HepG2 (cell line): ENCODE data around the gene MAN2B2. TPM values are rescaled to one million over a fixed set of nuclear protein-coding genes. Genes with fewer than 3 reads are reported as not detected.

Experiments
- CENPX ChIP-seq: sonication (generic); formaldehyde crosslinking; IDR thresholded peaks from 2 replicates; pipeline ENCODE4 v1.9.0; 2021; ENCODE audit warnings: mild to moderate bottlenecking, missing genetic modification reagents, moderate library complexity
- CHD2 ChIP-seq: IDR thresholded peaks from 2 replicates; pipeline ENCODE4 v1.6.1; 2011; ENCODE audit warnings: low read depth, low read length, improper control_type of control experiment
- FOXM1 ChIP-seq: sonication (generic); formaldehyde crosslinking; IDR thresholded peaks from 2 replicates; pipeline ENCODE4 v1.5.0; 2020; ENCODE audit warnings: missing genetic modification reagents
- HMGA1 ChIP-seq: sonication (generic); formaldehyde crosslinking; conservative IDR thresholded peaks from 2 replicates; pipeline ENCODE4 v1.4.0; 2020; ENCODE audit warnings: missing genetic modification reagents
- MLLT10 ChIP-seq: sonication (generic); formaldehyde crosslinking; IDR thresholded peaks from 2 replicates; pipeline ENCODE4 v1.4.0; 2020; ENCODE audit warnings: missing genetic modification reagents
- POLR2AphosphoS5 ChIP-seq: IDR thresholded peaks from 2 replicates; pipeline ENCODE4 v1.6.1; 2012; ENCODE audit warnings: low read depth, low read length
- RARA ChIP-seq: IDR thresholded peaks from 2 replicates; pipeline ENCODE4 v1.6.1; 2016; ENCODE audit warnings: missing genetic modification reagents, missing compliant biosample characterization
- SNAPC2 ChIP-seq: sonication (generic); formaldehyde crosslinking; IDR thresholded peaks from 2 replicates; pipeline ENCODE4 v1.8.1; 2022; ENCODE audit warnings: mild to moderate bottlenecking, missing genetic modification reagents
- SOX5 ChIP-seq: IDR thresholded peaks from 2 replicates; pipeline ENCODE4 v1.6.1; 2016; ENCODE audit warnings: borderline replicate concordance
- SRY ChIP-seq: sonication (generic); formaldehyde crosslinking; IDR thresholded peaks from 2 replicates; pipeline ENCODE4 v1.8.0; 2022; ENCODE audit warnings: mild to moderate bottlenecking, missing genetic modification reagents
- STAT5B ChIP-seq: sonication (generic); formaldehyde crosslinking; IDR thresholded peaks from 2 replicates; pipeline ENCODE4 v1.4.0; 2020; ENCODE audit warnings: missing genetic modification reagents
- TAF1 ChIP-seq: sonication (generic); formaldehyde crosslinking; IDR thresholded peaks from 2 replicates; pipeline ENCODE4 v1.4.0; 2020; ENCODE audit warnings: missing genetic modification reagents
- ZBTB7A ChIP-seq: sonication (generic); formaldehyde crosslinking; IDR thresholded peaks from 2 replicates; pipeline ENCODE4 v1.8.0; 2022; ENCODE audit warnings: mild to moderate bottlenecking, missing genetic modification reagents
- ZFY ChIP-seq: sonication (generic); formaldehyde crosslinking; IDR thresholded peaks from 2 replicates; pipeline ENCODE4 v1.4.0; 2020; ENCODE audit warnings: missing genetic modification reagents
- ZNF124 ChIP-seq: sonication (generic); formaldehyde crosslinking; IDR thresholded peaks from 2 replicates; pipeline ENCODE4 v1.4.0; 2020; ENCODE audit warnings: missing genetic modification reagents
- ZNF143 ChIP-seq: sonication (generic); formaldehyde crosslinking; IDR thresholded peaks from 2 replicates; pipeline ENCODE4 v1.4.0; 2020; ENCODE audit warnings: missing genetic modification reagents
- ZNF282 ChIP-seq: fragments of 450-650 bp; IDR thresholded peaks from 2 replicates; pipeline ENCODE4 v1.6.1; 2018; ENCODE audit not compliant: partially characterized antibody
- ZNF317 ChIP-seq: sonication (generic); formaldehyde crosslinking; IDR thresholded peaks from 2 replicates; pipeline ENCODE4 v1.5.0; 2020; ENCODE audit warnings: mild to moderate bottlenecking, missing genetic modification reagents
- ZNF335 ChIP-seq: sonication (generic); formaldehyde crosslinking; IDR thresholded peaks from 2 replicates; pipeline ENCODE4 v1.4.0; 2020; ENCODE audit warnings: missing genetic modification reagents
- ZNF432 ChIP-seq: sonication (generic); formaldehyde crosslinking; IDR thresholded peaks from 2 replicates; pipeline ENCODE4 v1.5.0; 2020; ENCODE audit warnings: missing genetic modification reagents, mild to moderate bottlenecking, borderline replicate concordance
- ZNF550 ChIP-seq: sonication (generic); formaldehyde crosslinking; IDR thresholded peaks from 2 replicates; pipeline ENCODE4 v1.4.0; 2020; ENCODE audit warnings: mild to moderate bottlenecking, missing genetic modification reagents, borderline replicate concordance
- ZNF572 ChIP-seq: sonication (generic); formaldehyde crosslinking; IDR thresholded peaks from 2 replicates; pipeline ENCODE4 v1.5.1; 2020; ENCODE audit warnings: mild to moderate bottlenecking, missing genetic modification reagents
- ZNF577 ChIP-seq: sonication (generic); formaldehyde crosslinking; IDR thresholded peaks from 2 replicates; pipeline ENCODE4 v1.4.0; 2020; ENCODE audit warnings: mild to moderate bottlenecking, low read depth, missing genetic modification reagents, borderline replicate concordance
- ZNF614 ChIP-seq: IDR thresholded peaks from 2 replicates; pipeline ENCODE4 v1.6.1; 2018; ENCODE audit warnings: missing biosample characterization, missing genetic modification reagents, inconsistent platforms, borderline replicate concordance
- ZNF7 ChIP-seq: IDR thresholded peaks from 2 replicates; pipeline ENCODE4 v1.6.1; 2016; ENCODE audit warnings: missing biosample characterization, missing genetic modification reagents
- ZNF792 ChIP-seq: IDR thresholded peaks from 2 replicates; pipeline ENCODE4 v1.6.1; 2016
- polyA plus RNA-seq, 8 experiments: library from polyadenylated mRNA; depleted of rRNA in 3 of 8; stranded (reverse) in 7 of 8; unstranded in 1 of 8; fragments of >200 nt; fragmentation: Illumina TruSeq in 4 of 8; extraction: Trizol in 4 of 8; gene quantifications; 2 replicates each; pipeline versions ENCODE4 v1.2.1 to v1.2.3, GENCODE V29; 2011 to 2016; ENCODE audit warnings: low read depth in 4 of 8, missing spikeins in 1 of 8, mixed read lengths in 1 of 8; ENCODE audit not compliant: insufficient read depth in 1 of 8
- total RNA-seq, 5 experiments: library from RNA; depleted of rRNA; stranded (reverse); fragments of >200 nt; fragmentation: Illumina TruSeq; extraction: Trizol; gene quantifications; 2 replicates each; pipeline ENCODE4 v1.2.3, GENCODE V29; 2016; ENCODE audit warnings: low read depth in 1 of 5
- TF ChIP-seq, protein P1 (sequence below): sonication (generic); formaldehyde crosslinking; IDR thresholded peaks from 2 replicates; pipeline ENCODE4 v1.4.0; 2020; ENCODE audit warnings: missing genetic modification reagents
- TF ChIP-seq, protein P2 (sequence below): sonication (generic); formaldehyde crosslinking; IDR thresholded peaks from 2 replicates; pipeline ENCODE4 v1.8.0; 2022; ENCODE audit warnings: missing genetic modification reagents, mild to moderate bottlenecking, inconsistent platforms, borderline replicate concordance

Gene MAN2B2
- total and polyA plus RNA-seq, 2 of the 13 experiments (the other 11 are each of a cell fraction or from before 2014, with no cell fraction given) = 4.8 to 5.4 TPM

DNA sequence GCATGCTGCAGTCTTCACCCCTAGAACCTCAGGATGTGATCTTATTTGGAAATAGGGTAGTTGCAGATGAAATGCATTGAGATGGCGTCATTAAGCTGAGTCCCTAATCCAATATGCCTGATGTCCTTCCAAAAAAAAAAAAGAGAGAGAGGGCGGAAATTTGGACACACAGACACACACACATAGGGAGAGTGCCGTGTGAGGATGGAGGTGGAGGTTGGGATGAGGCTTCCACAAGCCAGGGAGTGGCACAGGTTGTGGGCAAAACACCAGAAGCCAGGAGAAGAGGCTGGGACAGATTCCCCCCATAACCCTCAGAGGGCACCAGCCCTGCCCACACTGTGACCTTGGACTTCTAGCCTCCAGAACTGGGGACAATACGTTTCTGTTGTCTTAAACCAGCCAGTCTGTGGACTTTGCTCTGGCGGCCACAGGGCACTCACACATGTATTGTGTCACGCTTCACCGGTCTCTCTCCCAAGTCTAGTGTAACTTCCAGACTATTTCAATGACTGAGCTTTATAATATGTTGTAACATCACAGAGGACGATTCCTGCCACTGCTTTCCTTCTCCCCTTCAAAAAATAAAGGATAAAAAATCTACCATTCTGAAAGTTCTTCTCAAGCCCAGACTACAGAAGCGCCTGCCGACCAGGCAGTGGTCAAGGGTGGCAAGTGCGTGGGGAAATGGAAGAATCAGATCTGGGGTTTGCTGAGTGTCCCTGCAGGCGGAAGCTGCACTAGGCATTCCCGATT lies 35.8 kb upstream of the MAN2B2 start (continued):
- TF ChIP-seq ZNF143 (CRISPR knock-in tag) (no peak), POLR2AphosphoS5 (no peak), CENPX (CRISPR knock-in tag) (no peak), RARA (CRISPR knock-in tag) (peak; percentile 92), MLLT10 (CRISPR knock-in tag) (no peak), ZNF124 (CRISPR knock-in tag) (no peak), FOXM1 (CRISPR knock-in tag) (no peak), SOX5 (CRISPR knock-in tag) (peak; percentile 99), TAF1 (CRISPR knock-in tag) (no peak), ZNF432 (CRISPR knock-in tag) (no peak), SRY (no peak), CHD2 (no peak), ZNF282 (no peak), ZBTB7A (no peak), ZNF614 (peak; percentile 77; the same call in 1 of the 2 replicates), HMGA1 (no peak), STAT5B (CRISPR knock-in tag) (no peak), ZNF335 (no peak), ZNF792 (CRISPR knock-in tag) (0 out of 2 replicates have a peak, but pooled peaks have one; percentile 55), ZNF572 (CRISPR knock-in tag) (no peak), ZNF7 (CRISPR knock-in tag) (no peak), ZFY (CRISPR knock-in tag) (no peak), ZNF550 (no peak), ZNF317 (CRISPR knock-in tag) (0 out of 2 replicates have a peak, but pooled peaks have one; percentile 53), SNAPC2 (no peak), ZNF577 (CRISPR knock-in tag) (no peak)
- TF ChIP-seq, protein P1, sequence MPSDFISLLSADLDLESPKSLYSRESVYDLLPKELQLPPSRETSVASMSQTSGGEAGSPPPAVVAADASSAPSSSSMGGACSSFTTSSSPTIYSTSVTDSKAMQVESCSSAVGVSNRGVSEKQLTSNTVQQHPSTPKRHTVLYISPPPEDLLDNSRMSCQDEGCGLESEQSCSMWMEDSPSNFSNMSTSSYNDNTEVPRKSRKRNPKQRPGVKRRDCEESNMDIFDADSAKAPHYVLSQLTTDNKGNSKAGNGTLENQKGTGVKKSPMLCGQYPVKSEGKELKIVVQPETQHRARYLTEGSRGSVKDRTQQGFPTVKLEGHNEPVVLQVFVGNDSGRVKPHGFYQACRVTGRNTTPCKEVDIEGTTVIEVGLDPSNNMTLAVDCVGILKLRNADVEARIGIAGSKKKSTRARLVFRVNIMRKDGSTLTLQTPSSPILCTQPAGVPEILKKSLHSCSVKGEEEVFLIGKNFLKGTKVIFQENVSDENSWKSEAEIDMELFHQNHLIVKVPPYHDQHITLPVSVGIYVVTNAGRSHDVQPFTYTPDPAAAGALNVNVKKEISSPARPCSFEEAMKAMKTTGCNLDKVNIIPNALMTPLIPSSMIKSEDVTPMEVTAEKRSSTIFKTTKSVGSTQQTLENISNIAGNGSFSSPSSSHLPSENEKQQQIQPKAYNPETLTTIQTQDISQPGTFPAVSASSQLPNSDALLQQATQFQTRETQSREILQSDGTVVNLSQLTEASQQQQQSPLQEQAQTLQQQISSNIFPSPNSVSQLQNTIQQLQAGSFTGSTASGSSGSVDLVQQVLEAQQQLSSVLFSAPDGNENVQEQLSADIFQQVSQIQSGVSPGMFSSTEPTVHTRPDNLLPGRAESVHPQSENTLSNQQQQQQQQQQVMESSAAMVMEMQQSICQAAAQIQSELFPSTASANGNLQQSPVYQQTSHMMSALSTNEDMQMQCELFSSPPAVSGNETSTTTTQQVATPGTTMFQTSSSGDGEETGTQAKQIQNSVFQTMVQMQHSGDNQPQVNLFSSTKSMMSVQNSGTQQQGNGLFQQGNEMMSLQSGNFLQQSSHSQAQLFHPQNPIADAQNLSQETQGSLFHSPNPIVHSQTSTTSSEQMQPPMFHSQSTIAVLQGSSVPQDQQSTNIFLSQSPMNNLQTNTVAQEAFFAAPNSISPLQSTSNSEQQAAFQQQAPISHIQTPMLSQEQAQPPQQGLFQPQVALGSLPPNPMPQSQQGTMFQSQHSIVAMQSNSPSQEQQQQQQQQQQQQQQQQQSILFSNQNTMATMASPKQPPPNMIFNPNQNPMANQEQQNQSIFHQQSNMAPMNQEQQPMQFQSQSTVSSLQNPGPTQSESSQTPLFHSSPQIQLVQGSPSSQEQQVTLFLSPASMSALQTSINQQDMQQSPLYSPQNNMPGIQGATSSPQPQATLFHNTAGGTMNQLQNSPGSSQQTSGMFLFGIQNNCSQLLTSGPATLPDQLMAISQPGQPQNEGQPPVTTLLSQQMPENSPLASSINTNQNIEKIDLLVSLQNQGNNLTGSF (CRISPR knock-in tag) = no peak
- TF ChIP-seq, protein P2, sequence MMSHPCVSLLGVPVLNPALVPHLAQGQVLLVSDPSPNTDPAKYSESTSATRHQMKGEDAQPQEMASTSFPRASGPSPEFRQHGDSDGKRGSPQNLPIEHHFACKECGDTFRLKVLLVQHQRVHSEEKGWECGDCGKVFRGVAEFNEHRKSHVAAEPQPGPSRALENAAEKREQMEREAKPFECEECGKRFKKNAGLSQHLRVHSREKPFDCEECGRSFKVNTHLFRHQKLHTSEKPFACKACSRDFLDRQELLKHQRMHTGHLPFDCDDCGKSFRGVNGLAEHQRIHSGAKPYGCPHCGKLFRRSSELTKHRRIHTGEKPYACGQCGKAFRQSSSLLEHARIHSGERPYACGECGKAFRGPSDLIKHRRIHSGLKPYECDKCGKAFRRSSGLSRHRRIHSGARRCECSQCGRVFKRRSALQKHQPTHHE (CRISPR knock-in tag) = no peak
